Measurements from ENCODE around the gene IMMP2L. TPM values are rescaled to one million over a fixed set of nuclear protein-coding genes. Genes with fewer than 3 reads are reported as not detected.

IMMP2L gene
- total RNA-seq, 1 experiment from 2014 or later: 8.8 TPM

DNA sequence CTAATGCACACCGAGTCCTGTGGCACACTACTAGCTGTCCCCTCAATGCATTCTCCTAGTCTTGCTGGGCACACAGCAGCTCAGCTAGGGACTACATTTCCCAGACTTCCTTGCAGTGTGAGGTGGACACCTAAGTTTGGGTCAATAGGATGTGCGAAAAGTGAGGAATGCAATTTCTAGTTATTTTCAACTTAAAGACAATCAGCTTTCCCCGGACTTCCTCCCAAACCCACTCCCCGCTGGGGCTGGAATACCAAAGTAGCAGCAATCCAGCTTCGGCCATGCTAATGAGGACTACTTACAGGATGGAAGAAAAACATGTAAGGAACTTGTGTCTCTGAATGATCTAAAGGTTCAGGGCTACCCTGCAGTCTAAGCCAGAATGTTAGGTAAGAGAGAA lies 757.8 kb downstream of the IMMP2L start:
- CTCF ChIA-PET: no interaction called here
- Histone ChIP-seq H3K4me1 (ENCODE audit: control insufficient read depth, insufficient read depth, low read length) (no peaks in the 10 kb centered on the region), H3K4me3 (ENCODE audit: low read depth in 2 of 2, low read length in 2 of 2) (no peak overlapping the region), H3K9me3 (ENCODE audit: control insufficient read depth, insufficient read depth, low read depth, low read length) (no peaks in the 10 kb centered on the region), H3K27me3 (ENCODE audit: control insufficient read depth, insufficient read depth, low read length) (no peaks in the 10 kb centered on the region), H3K36me3 (ENCODE audit: control insufficient read depth, insufficient read depth, low read length) (no peaks in the 10 kb centered on the region), H3K27ac (ENCODE audit: low read length) (no peak overlapping the region)
- intact Hi-C loops (cut with micrococcal nuclease; ENCODE audit: unreplicated experiment) (no loop called here), in situ Hi-C loops (cut with HindIII; ENCODE audit: low pct_unique_long_range_greater_than_20kb, low sequenced_read_pairs) (no loop called here)
- POLR2A ChIA-PET: no interaction called here
- ATAC-seq (no peak), DNase-seq (ENCODE audit: low read depth, low spot score) (no peak)
- TF ChIP-seq REST (IDR thresholded peaks at IDR 0.05; ENCODE audit: insufficient read depth in 1 of 2, low read depth in 2 of 2, low read length in 1 of 2) (no peak), SIN3A (IDR thresholded peaks at IDR 0.05; ENCODE audit: borderline replicate concordance, insufficient read depth, low read depth, low read length) (no peak), POLR2AphosphoS5 (IDR thresholded peaks at IDR 0.05; ENCODE audit: low read depth, low read length) (no peak), CTCF (IDR thresholded peaks at IDR 0.05) (no peak), TCF7L2 (IDR thresholded peaks at IDR 0.05; ENCODE audit: low read depth, low read length) (no peak)
- no TSS peak for BruUV-seq (replicated peaks)

- H3K4me3 ChIP-seq (ENCODE audit: low read depth in 2 of 2, low read length in 2 of 2): no peak overlapping the region
- TF ChIP-seq SIN3A (IDR thresholded peaks at IDR 0.05; ENCODE audit: borderline replicate concordance, insufficient read depth, low read depth, low read length) (no peak), REST (IDR thresholded peaks at IDR 0.05; ENCODE audit: insufficient read depth in 1 of 2, low read depth in 2 of 2, low read length in 1 of 2) (no peak), TCF7L2 (IDR thresholded peaks at IDR 0.05; ENCODE audit: low read depth, low read length) (no peak), POLR2AphosphoS5 (IDR thresholded peaks at IDR 0.05; ENCODE audit: low read depth, low read length) (no peak), CTCF (IDR thresholded peaks at IDR 0.05) (no peak)
- H3K36me3 ChIP-seq (ENCODE audit: control insufficient read depth, insufficient read depth, low read length): no peaks in the 10 kb centered on the region
- CTCF ChIA-PET: no interaction called here
- no peaks in the 10 kb centered on the region for H3K9me3 ChIP-seq (ENCODE audit: control insufficient read depth, insufficient read depth, low read depth, low read length)
- no peak overlapping the region for H3K27ac ChIP-seq (ENCODE audit: low read length)
- ATAC-seq (no peak), DNase-seq (ENCODE audit: low read depth, low spot score) (no peak)
- POLR2A ChIA-PET: no interaction called here
- intact Hi-C loops (cut with micrococcal nuclease; ENCODE audit: unreplicated experiment) (no loop called here), in situ Hi-C loops (cut with HindIII; ENCODE audit: low pct_unique_long_range_greater_than_20kb, low sequenced_read_pairs) (no loop called here)
- H3K27me3 ChIP-seq (ENCODE audit: control insufficient read depth, insufficient read depth, low read length): no peaks in the 10 kb centered on the region
- BruUV-seq (replicated peaks): no TSS peak
- no peaks in the 10 kb centered on the region for H3K4me1 ChIP-seq (ENCODE audit: control insufficient read depth, insufficient read depth, low read length)
These were observed 758.6 kb downstream of the IMMP2L start for GRCh38 chr7:110803602-110804143.
